OCI-LY3 (cell line): ENCODE data around the gene ARHGAP8.
"Not testable (repeated sequence)": the region's sequence is repeated elsewhere in the genome, so short reads cannot be mapped to it uniquely, and the experiment has no call there.

Experiments
- H2AFZ ChIP-seq: fragments of 200-600, 300-600 bp; shearing (Covaris generic); 2 replicates; pipeline ENCODE4 v1.6.0; 2014; ENCODE audit warnings: antibody characterized with exemption, low read depth, low read length
- H3K27ac ChIP-seq: fragments of 200-600, 300-600 bp; sonication (generic); 2 replicates; pipeline ENCODE4 v1.5.1; 2014; ENCODE audit warnings: mild to moderate bottlenecking, low read length, moderate library complexity, mixed read lengths
- H3K27me3 ChIP-seq: fragments of 200-600, 300-600 bp; sonication (generic); 2 replicates; pipeline ENCODE4 v1.6.1; 2014; ENCODE audit warnings: low read depth, low read length, mixed read lengths
- H3K36me3 ChIP-seq: fragments of 200-600, 300-600 bp; sonication (generic); replicated peaks from 2 replicates; pipeline ENCODE3; 2014; ENCODE audit warnings: low read depth, low read length, mixed read lengths
- H3K4me1 ChIP-seq: fragments of 300-600, 200-600 bp; sonication (generic); 2 replicates; pipeline ENCODE4 v1.6.1; 2014; ENCODE audit warnings: low read length, mixed read lengths
- H3K4me2 ChIP-seq: fragments of 200-600, 300-600 bp; sonication (generic); 2 replicates; pipeline ENCODE4 v1.6.1; 2014; ENCODE audit warnings: low read length, mixed read lengths
- H3K4me3 ChIP-seq: fragments of 300-600, 200-600 bp; sonication (generic); 2 replicates; pipeline ENCODE4 v1.5.1; 2014; ENCODE audit warnings: antibody characterized with exemption, mild to moderate bottlenecking, low read length, moderate library complexity
- H3K79me2 ChIP-seq: fragments of 300-600, 200-600 bp; shearing (Covaris generic); 2 replicates; pipeline ENCODE4 v1.6.1; 2014; ENCODE audit warnings: mild to moderate bottlenecking, low read length, mixed read lengths
- H3K9ac ChIP-seq: fragments of 300-600, 200-600 bp; shearing (Covaris generic); 2 replicates; pipeline ENCODE4 v1.6.0; 2014; ENCODE audit warnings: mild to moderate bottlenecking, low read length, moderate library complexity
- H3K9me3 ChIP-seq: fragments of 200-600, 300-600 bp; shearing (Covaris generic); 2 replicates; pipeline ENCODE4 v1.6.1; 2014; ENCODE audit warnings: low read length, mixed read lengths; ENCODE audit not compliant: insufficient read depth
- H4K20me1 ChIP-seq: fragments of 200-600, 300-600 bp; sonication (generic); 2 replicates; pipeline ENCODE4 v1.6.1; 2016; ENCODE audit warnings: low read length, mixed read lengths; ENCODE audit not compliant: insufficient read depth
- CTCF ChIP-seq: fragments of 200-600, 300-600 bp; sonication (generic); IDR thresholded peaks from 2 replicates; pipeline ENCODE4 v1.5.1; 2014; ENCODE audit warnings: antibody characterized with exemption, low read length, low read depth
- EZH2phosphoT487 ChIP-seq: fragments of 200-600 bp; shearing (Covaris generic); IDR thresholded peaks from 2 replicates; pipeline ENCODE4 v1.6.1; 2018; ENCODE audit warnings: antibody characterized with exemption, mixed run types, low read depth

The ARHGAP8 gene

GRCh38 chr22:44848296-44848741 is 95.9 kb downstream of the ARHGAP8 start:
- TF ChIP-seq CTCF (no peak), EZH2phosphoT487 (no peak)
- H3K9ac ChIP-seq, result no peak overlapping the region
- H3K4me1 ChIP-seq, result no peaks in the 10 kb centered on the region
- H3K4me2 ChIP-seq, result no peak overlapping the region
- no peaks in the 10 kb centered on the region for H4K20me1 ChIP-seq
- no peak overlapping the region for H2AFZ ChIP-seq
- peaks cover 3% of the 10 kb centered on the region; the same call in 1 of the 2 replicates for H3K27me3 ChIP-seq
- no peaks in the 10 kb centered on the region for H3K36me3 ChIP-seq
- no peaks in the 10 kb centered on the region for H3K9me3 ChIP-seq
- H3K79me2 ChIP-seq, result no peaks in the 10 kb centered on the region
- H3K4me3 ChIP-seq, result no peak overlapping the region
- H3K27ac ChIP-seq, result no peak overlapping the region

DNA sequence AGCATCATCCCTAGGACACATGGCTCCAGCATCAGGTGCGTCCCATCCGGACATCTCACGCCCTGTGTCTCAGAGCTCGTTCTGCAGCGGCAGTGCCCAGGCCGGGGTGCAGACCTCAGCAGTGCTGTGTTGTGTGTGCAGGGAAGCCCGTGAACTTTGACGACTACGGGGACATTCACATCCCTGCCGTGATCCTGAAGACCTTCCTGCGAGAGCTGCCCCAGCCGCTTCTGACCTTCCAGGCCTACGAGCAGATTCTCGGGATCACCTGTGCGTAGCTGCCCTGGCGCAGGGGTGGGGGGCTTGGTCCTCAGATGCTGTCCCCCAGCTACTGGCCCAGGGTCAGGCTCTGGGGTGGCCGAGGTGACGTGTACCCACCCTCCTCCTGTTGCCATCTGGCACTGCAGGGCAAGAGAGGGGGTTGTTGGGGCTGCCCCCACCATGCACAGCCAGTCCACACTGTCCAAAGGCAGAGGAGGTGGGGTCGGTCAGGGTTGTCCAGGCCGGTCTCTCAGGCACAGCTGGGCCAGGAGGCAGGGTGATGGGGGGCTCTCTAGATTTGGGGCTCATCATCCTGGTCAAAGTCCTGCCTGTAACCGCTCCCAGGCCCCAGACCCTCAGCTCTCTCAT is 96.5 kb downstream of the ARHGAP8 start:
- Histone ChIP-seq H3K9me3 (no peaks in the 10 kb centered on the region), H3K4me2 (no peak overlapping the region), H3K4me3 (no peak overlapping the region), H3K27ac (no peak overlapping the region), H3K27me3 (peaks cover 3% of the 10 kb centered on the region; the same call in 1 of the 2 replicates), H3K79me2 (no peaks in the 10 kb centered on the region), H3K4me1 (no peaks in the 10 kb centered on the region), H3K36me3 (no peaks in the 10 kb centered on the region), H2AFZ (no peak overlapping the region), H3K9ac (no peak overlapping the region), H4K20me1 (no peaks in the 10 kb centered on the region)
- no peak for TF ChIP-seq CTCF
- TF ChIP-seq EZH2phosphoT487, result no peak

DNA sequence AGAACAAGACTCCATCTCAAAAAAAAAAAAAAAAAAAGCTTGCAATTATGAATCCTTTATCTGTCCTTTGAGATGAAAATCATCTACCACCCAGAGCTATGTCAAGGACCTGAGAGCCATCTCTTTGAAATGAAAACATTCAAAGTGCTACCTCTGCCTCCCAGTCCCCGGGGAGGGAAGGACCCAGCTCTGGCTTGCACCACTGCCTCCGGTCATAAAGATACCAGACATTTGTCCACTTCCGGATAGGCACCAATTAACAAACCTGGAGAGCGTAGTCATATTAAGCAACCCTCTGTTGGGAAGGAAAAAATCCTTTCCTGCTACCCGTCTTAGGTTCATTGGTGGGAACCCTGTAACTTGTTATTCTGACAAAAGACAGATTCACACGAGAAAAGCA is 98.6 kb downstream of the ARHGAP8 start:
- no peaks in the 10 kb centered on the region for H3K79me2 ChIP-seq
- H3K4me3 ChIP-seq, result no peak overlapping the region
- H2AFZ ChIP-seq, result no peak overlapping the region
- no peak overlapping the region for H3K9ac ChIP-seq
- no peak overlapping the region for H3K4me2 ChIP-seq
- no peaks in the 10 kb centered on the region for H3K9me3 ChIP-seq
- no peak for TF ChIP-seq EZH2phosphoT487
- no peak for TF ChIP-seq CTCF
- H4K20me1 ChIP-seq, result no peaks in the 10 kb centered on the region
- H3K27me3 ChIP-seq, result no peaks in the 10 kb centered on the region
- no peaks in the 10 kb centered on the region for H3K4me1 ChIP-seq
- H3K27ac ChIP-seq, result no peak overlapping the region
- H3K36me3 ChIP-seq, result no peaks in the 10 kb centered on the region

DNA sequence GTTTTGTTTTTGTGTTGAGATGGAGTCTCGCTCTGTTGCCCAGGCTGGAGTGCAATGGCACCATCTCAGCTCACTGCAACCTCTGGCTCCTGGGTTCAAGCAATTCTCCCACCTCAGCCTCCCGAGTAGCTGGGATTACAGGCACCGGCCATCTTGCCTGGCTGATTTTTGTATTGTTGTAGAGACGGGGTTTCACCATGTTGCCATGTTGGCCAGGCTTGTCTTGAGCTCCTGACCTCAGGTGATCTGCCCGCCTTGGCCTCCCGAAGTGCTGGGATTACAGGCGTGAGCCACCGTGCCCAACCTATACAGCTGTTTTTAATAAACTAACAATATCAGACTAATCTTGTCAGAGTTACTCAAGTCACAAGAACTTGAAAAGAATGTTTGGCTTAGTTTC is 102.3 kb downstream of the ARHGAP8 start:
- not testable (repeated sequence) for H2AFZ ChIP-seq, H3K36me3 ChIP-seq

DNA sequence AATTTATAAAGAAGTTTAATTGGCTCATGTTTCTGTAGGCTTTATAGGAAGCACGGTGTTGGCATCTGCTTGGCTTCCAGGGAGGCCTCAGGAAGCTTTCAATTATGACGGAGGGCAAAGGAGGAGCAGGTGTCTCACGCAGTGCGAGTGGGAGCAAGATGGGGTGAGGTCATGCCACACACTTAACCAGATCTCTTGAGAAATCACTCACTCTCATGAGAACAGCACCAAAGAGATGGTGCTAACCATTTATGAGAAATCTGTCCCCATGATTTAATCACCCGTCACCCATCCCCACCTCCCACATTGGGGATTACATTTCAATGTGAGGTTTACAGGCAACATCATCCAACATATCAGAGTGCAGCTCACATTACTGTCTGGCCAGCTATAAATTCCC is 103.5 kb downstream of the ARHGAP8 start:
- Histone ChIP-seq H3K9ac (no peak overlapping the region), H3K4me3 (no peak overlapping the region), H3K9me3 (no peaks in the 10 kb centered on the region), H4K20me1 (no peaks in the 10 kb centered on the region), H3K4me1 (no peaks in the 10 kb centered on the region), H3K79me2 (no peaks in the 10 kb centered on the region), H2AFZ (no peak overlapping the region), H3K4me2 (no peak overlapping the region), H3K27ac (no peak overlapping the region), H3K27me3 (no peaks in the 10 kb centered on the region), H3K36me3 (no peaks in the 10 kb centered on the region)
- TF ChIP-seq EZH2phosphoT487, result no peak
- TF ChIP-seq CTCF, result no peak

More for the DNA sequence above, 102.3 kb downstream of the ARHGAP8 start:
- not testable (repeated sequence) for H3K9me3 ChIP-seq, H3K4me1 ChIP-seq, H3K9ac ChIP-seq, H3K27me3 ChIP-seq, H3K27ac ChIP-seq, H3K4me3 ChIP-seq, H4K20me1 ChIP-seq, H3K79me2 ChIP-seq, H3K4me2 ChIP-seq

DNA sequence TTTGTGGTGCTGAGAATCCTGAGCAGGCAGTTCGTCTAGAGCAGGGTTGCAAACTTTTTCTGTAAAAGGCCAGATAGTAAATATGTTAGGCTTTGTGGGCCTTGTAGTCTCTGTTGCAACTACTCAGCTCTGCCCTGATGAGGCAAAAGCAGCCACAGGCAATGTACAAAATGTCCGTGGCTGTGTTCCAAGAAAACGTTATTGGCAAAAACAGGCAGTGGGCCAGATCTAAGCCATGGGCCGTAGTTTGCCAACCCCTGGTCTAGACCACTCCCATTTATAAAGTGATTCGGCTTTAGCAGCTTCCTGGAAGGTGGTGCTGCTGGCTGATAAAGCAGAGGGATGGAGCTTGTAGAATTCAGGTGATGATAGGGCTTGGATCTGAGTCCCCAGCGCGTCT is 106.4 kb downstream of the ARHGAP8 start:
- H2AFZ ChIP-seq, H3K4me2 ChIP-seq, H3K79me2 ChIP-seq, H3K27ac ChIP-seq, H3K9ac ChIP-seq, H4K20me1 ChIP-seq, H3K9me3 ChIP-seq, H3K27me3 ChIP-seq, H3K4me3 ChIP-seq, H3K36me3 ChIP-seq, H3K4me1 ChIP-seq: not testable (repeated sequence)
